AG08395 (cell line): ENCODE results near the gene OR8G5.

ENCODE experiments used
- DNase-seq: peaks from one replicate; pipeline ENCODE4 v3.0.0; 2012; ENCODE audit warnings: mixed read lengths, low spot score

The OR8G5 gene

DNA sequence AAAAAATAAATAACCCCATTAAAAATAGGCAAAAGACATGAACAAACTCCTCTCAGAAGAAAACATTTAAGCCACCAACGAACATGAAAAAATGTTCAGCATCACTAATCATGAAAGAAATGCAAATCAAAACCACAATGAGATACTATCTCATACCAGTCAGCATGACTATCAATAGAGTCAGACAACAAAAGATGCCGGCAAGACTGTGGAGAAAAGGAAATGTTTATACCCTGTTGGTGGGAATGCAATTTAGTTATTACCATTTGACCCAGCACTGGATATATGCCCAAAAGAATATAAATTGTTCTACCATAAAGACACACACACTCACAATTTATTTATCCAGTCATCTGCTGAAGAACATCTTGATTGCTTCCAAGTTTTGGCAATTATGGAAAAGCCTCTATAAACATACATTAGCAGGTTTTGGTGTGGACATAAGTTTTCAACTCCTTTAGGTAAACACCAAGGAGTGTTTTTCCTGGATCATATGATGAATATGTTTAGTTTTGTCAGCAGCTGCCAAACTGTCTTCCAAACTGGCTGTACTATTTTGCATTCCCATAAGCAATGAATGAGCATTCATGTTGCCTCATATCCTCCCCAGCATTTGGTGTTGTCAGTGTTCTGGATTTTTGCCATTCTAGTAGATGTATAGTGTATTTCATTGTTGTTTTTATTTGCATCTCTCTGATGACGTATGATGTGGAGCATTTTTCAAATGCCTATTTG is 29.6 kb downstream of the OR8G5 start:
- no peak for DNase-seq

DNA sequence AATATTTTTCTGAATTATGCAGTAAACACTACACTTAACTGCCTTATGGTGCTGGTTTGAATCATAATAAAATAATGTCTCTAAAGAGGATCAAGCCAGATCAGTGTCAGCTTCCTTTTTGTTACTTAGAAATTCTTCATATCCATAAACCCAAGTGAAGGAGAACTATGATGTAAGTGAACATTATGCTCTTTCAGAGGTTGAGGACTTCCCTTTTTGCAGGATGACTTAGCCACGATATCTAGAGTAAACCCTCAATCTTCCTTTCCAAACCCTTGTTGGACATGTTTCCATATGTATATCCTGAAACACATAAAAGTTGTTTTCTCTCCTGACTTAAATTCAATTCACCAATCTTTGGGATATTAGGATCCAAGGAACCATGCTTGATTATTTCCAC is 38.5 kb downstream of the OR8G5 start:
- DNase-seq = no peak

DNA sequence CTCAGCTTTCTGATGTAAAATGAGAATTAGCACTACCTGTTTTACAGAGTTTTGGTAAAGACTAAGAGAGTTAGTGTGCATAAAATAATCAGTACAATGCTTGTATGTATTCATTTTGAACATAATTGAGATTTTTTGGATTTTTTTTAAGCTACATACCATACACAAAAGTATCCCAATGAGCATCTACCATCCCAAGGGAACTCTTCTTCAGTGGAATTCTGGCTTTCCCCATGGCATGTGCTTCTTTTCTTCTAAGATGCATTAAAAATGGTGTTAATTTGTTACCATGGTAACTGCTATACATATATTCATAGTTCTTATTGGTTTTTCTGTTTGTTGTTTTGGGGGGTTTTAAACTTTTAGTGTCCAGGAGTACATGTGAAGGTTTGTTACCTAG is 39.8 kb downstream of the OR8G5 start:
- DNase-seq = no peak

DNA sequence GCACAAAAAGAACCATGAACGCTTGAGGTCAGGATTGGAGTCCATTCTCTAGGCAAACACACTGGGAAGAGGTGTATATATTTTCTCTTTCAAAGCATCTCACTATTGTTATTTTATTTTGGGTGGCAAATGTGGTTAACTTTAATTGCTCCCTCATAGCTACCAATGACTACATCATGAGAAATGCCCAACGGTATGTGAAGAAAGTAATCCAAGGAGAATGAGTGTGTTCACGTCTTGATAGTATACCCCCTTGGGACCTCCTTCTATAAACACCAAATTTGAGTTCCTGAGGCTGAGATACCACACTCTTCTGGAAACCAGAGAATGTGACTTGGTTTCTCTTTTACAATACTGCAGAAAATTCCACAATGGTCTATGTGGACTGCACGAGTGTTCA is 41.7 kb downstream of the OR8G5 start:
- peak; percentile 24 for DNase-seq

DNA sequence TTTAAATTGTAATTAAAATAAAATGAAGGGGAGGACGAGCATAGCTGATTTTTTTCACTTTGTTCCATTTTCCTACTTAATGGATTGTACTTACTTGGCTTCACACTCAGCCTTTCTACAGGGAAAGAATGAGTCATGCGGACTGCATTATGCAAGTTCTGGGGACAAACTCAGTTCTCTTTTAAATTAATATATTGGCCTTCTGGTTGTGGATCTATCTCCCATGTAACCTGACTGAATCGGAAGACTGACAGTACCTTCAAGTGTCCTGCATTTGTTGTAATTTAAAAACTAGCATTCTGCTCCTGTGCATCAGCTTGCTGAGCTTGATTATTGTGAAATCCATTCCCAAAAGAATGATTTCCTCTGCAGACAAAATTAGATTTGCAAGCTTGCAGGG is 45.4 kb downstream of the OR8G5 start:
- no peak for DNase-seq

DNA sequence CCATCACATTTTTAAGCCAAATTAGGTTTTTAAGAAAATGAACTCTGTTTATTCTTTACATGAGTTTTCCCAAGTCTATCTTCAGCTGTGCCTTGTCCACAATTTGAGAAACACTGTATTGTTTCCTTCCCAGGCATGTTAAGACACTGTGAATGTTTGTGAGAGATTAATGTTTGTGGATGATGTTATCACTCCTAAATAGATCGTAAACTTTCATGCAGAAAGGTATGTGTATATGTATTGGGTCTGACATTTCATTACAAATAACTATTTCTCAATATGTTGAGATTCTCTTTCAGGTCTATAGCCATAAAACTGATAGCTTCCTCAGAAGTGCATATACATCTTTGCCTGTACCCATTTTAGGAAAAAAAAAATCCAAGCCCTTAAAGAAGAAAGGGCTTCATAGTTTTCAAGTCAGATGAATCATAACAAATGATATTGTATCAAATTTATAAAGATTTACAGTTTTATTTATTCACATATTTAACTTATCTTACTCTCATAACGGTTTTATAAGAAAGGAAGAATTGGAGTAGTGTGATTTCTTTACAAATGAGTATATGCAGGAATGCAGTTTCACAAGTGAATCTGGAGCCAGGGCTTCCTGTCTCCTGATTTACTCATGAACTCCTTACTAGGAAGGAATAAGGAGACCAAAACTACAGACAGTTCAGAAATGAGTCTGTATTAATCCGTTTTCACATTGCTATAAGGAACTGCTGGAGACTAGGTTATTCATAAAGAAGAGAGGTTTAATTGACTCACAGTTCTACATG is 46.4 kb downstream of the OR8G5 start:
- no peak for DNase-seq

DNA sequence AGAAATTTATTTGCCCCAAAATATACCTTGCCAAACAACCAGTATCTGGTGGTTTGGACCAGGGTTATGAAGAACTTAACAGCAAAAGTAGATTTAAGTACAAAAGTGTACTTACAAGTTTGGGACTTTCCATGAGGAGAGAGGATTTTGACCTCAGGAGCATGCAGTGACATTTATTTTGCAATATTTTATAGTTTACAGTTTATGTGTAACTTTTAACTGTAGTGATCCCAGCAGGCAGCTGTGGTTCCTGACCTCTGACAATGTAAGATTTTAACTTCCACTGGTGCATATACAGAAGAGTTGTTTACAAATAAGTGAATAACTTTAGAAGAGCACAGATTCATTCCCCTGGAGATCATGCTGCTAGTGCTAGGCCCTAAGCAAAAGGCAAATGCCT is 50.9 kb downstream of the OR8G5 start:
- no peak for DNase-seq

DNA sequence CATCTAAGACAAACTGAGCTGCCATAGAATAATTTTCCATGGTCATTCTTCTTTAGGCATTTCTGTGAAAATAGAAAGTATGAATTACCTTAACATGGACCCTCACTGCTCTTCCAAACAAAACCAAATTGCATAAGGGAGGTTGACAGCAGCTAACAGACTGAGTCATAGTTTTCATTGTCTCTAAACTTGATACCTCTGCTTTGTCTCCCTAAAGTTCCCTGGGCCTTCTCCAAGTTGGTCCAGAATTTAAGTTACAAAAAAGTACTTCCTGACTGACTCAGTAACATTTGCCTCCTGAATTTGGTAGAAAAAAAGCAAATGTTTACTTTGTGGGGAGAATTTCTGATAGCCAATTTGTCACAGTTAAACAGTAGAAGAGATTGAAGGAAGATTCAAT is 54.5 kb downstream of the OR8G5 start:
- DNase-seq = no peak

DNA sequence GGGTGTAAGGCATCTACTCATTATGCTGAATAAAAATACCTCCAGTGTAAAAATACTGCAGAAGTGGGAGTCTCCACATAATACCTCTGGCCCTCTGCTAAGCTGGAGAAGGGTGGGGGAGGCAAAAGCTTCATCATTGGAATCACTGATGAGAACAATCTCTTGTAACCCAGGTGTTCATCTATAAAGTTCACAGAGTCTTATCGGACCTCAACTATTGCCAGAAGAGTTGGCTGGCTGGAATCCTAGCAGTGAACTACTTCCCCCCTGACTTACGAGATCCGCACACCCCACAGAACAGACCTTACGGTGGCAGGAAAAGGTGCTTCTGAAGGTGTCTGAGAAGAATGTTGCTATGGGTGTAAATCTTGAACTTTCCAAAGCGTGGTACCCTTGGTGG is 55.1 kb downstream of the OR8G5 start:
- DNase-seq = no peak

DNA sequence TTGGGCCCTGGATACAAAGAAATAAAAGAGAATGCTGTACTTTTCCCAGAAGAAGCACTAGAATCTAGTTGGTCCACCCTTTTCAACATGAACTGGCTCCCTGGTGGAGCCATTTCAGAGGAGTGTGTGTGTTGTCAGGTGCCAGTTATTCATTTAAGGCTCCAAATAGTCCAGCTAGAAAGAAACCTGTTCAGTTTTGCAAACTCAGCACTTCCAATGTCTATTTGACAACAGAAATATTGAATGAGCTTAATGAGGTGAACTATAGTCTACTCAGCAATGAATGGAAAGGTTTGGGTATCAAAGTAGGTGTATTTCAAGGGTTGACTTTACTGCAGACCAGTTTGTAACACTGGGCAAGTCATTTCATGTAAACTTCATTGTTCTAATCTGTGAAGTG is 55.5 kb downstream of the OR8G5 start:
- DNase-seq = no peak

DNA sequence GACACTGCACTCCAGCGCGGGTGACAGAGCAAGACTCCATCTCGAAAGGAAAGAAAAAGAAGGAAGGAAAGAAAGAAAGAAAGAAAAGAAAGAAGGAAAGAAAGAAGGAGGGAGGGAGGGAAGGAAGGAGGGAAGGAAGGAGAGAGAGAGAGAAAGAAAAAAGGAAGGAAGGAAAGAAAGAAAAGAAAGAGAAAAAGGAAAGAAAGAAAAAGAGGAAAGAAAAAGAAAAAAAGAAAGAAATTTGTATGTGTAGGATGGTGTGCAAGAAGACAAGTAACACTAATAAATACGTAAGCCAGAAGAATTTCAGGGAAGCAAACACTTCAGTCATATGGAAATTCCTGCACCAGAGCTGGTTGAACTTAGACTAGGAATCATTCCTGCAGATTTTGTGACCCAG is 57.0 kb downstream of the OR8G5 start:
- DNase-seq = no peak

DNA sequence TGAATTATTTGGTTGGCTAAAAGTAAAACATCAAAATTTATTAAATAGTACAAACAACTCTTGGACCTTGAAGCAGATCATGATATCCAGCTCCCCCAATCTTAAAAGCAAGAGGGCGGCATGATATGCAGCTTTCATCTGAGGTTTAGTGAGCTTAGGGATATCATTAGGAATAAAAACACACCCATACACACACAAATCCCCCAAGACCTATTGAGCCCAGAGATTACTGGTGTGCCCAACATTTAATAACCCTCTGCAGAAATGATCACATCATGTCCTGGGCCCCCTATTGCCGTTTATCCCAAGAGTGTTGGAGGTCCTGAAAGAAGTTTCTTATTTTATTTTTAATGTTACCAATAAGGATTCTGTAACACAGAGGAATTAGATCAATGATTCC is 57.7 kb downstream of the OR8G5 start, which contains the start of gene OR8D1:
OR8D1 (minus strand) TSS at position 101 of the 400 bp plus-strand sequence. CDS start 3,183 bp downstream, outside the sequence.
- no peak for DNase-seq

DNA sequence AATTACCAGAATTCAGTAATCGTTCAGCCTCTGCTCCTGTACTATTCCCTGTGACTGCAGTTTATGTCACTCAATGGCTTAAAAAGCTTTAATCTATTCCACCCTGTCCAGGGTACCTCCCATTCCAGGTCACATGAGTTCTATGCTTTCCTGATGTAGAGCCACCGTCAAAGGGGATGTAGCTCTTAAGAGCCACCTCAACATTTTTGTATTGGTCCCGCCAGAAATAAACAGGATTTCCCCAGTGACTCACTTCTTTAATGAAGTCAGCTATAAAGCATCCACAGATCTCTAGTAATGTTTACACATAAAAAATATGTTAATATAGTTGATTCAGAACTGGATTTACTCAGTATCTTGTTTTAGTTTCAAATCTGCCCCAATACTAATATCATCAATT is 58.9 kb downstream of the OR8G5 start:
- DNase-seq = no peak
